AG04450 (cell line): ENCODE data around the gene SLC39A11. TPM values are rescaled to one million over a fixed set of nuclear protein-coding genes. Genes with fewer than 3 reads are reported as not detected.

Experiments used
- CTCF ChIA-PET: fragments of 300-600, 350-600 bp; formaldehyde crosslinking; extraction: SDS; loops from one replicate; lab custom pipeline; 2022; ENCODE audit warnings: antibody characterized with exemption, inconsistent platforms; lab: Charles Lee
- POLR2A ChIA-PET: fragments of 350-600 bp; formaldehyde crosslinking; extraction: SDS; loops from one replicate; lab custom pipeline; 2021; ENCODE audit warnings: antibody characterized with exemption, inconsistent platforms; lab: Yijun Ruan, JAX
- DNase-seq: peaks from one replicate; pipeline ENCODE4 v3.0.0-alpha.2; 2011; ENCODE audit warnings: low read depth, low spot score
- H3K27ac ChIP-seq: one replicate; pipeline ENCODE4 v1.5.1; 2012; ENCODE audit warnings: low read depth, low read length, control low read depth
- H3K27me3 ChIP-seq: one replicate; pipeline ENCODE4 v1.6.0; 2012; ENCODE audit warnings: low read length; ENCODE audit not compliant: control insufficient read depth, insufficient read depth
- H3K4me3 ChIP-seq: 2 replicates; pipeline ENCODE4 v1.5.1; 2011; ENCODE audit warnings: mild to moderate bottlenecking, low read depth, low read length, control low read depth
- H3K9me3 ChIP-seq: 2 replicates; pipeline ENCODE4 v1.5.1; 2012; ENCODE audit warnings: low read length; ENCODE audit not compliant: control insufficient read depth, insufficient read depth
- polyA plus RNA-seq: library from polyadenylated mRNA; depleted of rRNA; stranded (reverse); fragments of >200 nt; gene quantifications from 2 replicates; pipeline ENCODE4 v1.2.3, GENCODE V29; 2011
- TF ChIP-seq, protein P1 (sequence below): IDR thresholded peaks from 2 replicates; pipeline ENCODE4 v1.5.1; 2011; ENCODE audit warnings: low read depth, low read length, control low read depth, inconsistent platforms

Gene SLC39A11
- polyA plus RNA-seq, 1 experiment, result 18.0 TPM

DNA sequence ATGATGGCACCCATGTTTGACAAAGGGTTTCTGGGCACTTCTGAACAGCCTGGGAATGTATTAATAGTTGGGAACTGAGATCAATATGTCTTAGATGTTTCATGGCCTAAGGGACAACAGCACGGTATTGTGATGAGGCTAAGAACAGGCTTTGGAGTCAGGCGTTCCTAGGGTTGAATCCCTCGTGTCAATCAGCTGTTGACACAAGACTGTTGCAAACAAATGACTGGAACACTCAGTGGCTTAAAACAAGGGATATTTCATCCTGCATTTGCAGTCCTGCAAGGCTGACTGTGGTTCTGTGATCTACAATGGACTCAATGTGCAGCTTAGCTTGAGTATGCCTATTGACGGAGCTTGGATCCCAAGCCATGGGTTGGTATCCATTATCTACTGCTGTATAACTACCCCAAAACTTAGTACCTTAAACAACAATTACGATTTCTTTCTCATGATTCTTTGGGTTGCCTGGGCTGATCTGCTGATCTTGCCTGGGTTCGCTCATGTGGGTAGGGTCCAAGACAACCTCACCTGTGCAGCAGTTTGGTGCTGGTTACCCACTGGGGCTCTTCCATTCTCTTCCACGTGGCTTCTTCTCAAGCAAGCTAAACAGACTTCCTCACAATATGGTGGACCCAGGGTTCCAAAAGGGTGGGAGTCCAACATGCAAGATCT is 472.4 kb downstream of the SLC39A11 start:
- peaks cover 4% of the 10 kb centered on the region; the same call in 1 of the 2 replicates for H3K9me3 ChIP-seq
- peaks cover 29% of the 10 kb centered on the region for H3K27me3 ChIP-seq
- ChIA-PET CTCF (interaction anchor here (1.1 to 1.9 kb wide), 2 partner anchors 60 to 63 kb away, joined by 3 to 6 read pairs; no protein-coding TSS in a partner anchor), POLR2A (no interaction called here)
- TF ChIP-seq, protein P1, sequence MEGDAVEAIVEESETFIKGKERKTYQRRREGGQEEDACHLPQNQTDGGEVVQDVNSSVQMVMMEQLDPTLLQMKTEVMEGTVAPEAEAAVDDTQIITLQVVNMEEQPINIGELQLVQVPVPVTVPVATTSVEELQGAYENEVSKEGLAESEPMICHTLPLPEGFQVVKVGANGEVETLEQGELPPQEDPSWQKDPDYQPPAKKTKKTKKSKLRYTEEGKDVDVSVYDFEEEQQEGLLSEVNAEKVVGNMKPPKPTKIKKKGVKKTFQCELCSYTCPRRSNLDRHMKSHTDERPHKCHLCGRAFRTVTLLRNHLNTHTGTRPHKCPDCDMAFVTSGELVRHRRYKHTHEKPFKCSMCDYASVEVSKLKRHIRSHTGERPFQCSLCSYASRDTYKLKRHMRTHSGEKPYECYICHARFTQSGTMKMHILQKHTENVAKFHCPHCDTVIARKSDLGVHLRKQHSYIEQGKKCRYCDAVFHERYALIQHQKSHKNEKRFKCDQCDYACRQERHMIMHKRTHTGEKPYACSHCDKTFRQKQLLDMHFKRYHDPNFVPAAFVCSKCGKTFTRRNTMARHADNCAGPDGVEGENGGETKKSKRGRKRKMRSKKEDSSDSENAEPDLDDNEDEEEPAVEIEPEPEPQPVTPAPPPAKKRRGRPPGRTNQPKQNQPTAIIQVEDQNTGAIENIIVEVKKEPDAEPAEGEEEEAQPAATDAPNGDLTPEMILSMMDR, result no peak
- no peak for DNase-seq
- no peak overlapping the region for H3K27ac ChIP-seq
- H3K4me3 ChIP-seq, result no peak overlapping the region

DNA sequence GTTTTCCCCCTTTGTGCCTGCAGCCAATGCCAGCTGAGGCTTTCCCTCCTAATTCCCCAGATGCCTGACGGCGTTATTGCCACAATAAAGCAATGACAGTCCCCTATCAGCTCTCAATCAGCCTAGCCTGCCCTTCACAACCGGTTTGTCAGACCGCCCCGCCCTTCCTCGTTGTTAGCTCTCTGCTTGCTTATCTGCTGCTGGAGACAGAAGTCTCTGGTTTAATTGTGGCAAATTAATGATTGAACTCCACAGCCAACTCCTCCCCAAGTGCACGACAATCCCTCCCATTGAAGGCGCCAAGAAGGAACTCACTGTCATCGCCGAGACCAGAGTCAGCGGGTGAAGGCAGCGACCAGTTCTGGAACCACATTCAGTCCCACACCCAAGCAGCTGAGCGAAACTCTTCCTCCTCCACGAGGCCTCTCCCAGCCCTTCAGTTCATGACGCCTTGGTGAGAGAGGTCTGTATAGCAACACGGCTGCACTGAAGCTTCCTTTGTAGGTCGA is 474.4 kb downstream of the SLC39A11 start:
- ChIA-PET POLR2A (interaction anchor here (0.6 to 1.1 kb wide), 2 partner anchors 23 to 25 kb away, joined by 3 to 4 read pairs; no protein-coding TSS in a partner anchor), CTCF (no interaction called here)
- Histone ChIP-seq H3K4me3 (no peak overlapping the region), H3K27me3 (peaks cover 18% of the 10 kb centered on the region), H3K27ac (no peak overlapping the region), H3K9me3 (no peaks in the 10 kb centered on the region)
- no peak for DNase-seq
- TF ChIP-seq, protein P1, result no peak

DNA sequence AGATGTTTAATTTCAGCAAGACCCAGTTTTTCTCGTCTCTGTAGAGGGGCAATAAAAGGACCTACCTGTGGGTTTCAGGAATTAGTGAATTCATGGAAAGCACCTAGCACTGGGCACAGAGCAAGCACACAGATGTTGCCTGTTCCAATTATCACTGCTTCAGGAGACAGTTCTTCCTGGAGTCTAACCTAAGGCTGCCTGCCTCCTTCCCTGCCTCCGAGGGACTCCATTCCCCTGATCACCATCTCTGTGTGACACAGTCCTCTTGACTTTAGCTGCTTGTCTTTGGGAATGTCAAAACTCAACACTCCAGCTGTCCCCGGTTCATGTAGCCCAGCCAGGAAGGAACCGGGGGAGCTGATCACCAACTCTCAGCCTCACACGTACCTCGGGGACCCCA is 474.9 kb downstream of the SLC39A11 start:
- TF ChIP-seq, protein P1, result no peak

DNA sequence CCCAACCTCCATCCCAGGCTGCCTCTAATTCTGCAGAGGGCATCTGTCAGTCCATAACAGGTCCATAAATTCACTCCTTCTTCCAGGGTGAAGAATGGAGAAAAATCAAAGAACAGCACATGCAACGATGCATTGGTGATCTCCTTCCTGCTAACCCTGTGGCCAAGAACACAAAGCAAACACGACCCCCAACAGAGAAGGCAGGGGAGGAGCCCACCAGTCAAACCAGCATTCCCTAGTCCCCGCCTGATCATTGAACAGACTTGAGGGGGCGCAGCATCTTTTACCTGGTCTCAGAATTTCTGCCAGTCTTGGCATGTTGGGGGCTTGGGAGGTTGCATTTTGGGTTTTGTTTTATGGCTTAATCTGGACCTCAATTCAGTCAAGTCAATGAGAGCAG is 476.0 kb downstream of the SLC39A11 start:
- CTCF ChIA-PET, result no interaction called here
- Histone ChIP-seq H3K9me3 (no peaks in the 10 kb centered on the region), H3K4me3 (no peak overlapping the region), H3K27ac (no peak overlapping the region), H3K27me3 (peaks cover 11% of the 10 kb centered on the region)
- no peak for DNase-seq
- TF ChIP-seq, protein P1, result no peak
- POLR2A ChIA-PET, result no interaction called here

More for the DNA sequence above, 474.9 kb downstream of the SLC39A11 start:
- H3K4me3 ChIP-seq, result no peak overlapping the region
- POLR2A ChIA-PET, result interaction anchor here (0.8 to 1.1 kb wide), 2 partner anchors 25 to 115 kb away, joined by 3 to 4 read pairs; no protein-coding TSS in a partner anchor
- no peak for DNase-seq
- H3K27me3 ChIP-seq, result peaks cover 15% of the 10 kb centered on the region
- no peaks in the 10 kb centered on the region for H3K9me3 ChIP-seq
- CTCF ChIA-PET, result no interaction called here
- no peak overlapping the region for H3K27ac ChIP-seq

DNA sequence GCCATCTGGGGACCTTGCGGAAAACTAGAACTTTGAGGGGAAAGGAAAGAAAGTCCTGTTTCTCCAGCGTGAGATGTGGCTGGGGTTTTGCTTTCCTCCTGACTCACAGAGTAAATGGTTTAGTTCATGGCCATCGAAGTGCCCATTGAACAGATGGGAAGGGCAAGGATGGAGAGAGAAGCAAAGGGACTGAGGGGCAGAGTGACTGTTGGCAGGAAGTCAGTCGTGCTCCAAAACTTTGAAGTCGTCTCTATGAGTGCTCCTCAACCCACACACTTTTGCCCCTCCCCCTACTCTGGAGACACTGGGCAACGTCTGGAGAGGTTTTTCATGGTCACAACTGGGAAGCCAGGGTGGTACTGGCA is 476.9 kb downstream of the SLC39A11 start:
- Histone ChIP-seq H3K9me3 (no peaks in the 10 kb centered on the region), H3K4me3 (no peak overlapping the region), H3K27me3 (peaks cover 10% of the 10 kb centered on the region), H3K27ac (no peak overlapping the region)
- DNase-seq, result no peak
- TF ChIP-seq, protein P1, result no peak
- CTCF ChIA-PET, result no interaction called here
- POLR2A ChIA-PET, result interaction anchor here (0.6 kb wide), 1 partner anchor 68 kb away, joined by 3 read pairs; no protein-coding TSS in a partner anchor
